Kasumi-1 (cell line): ENCODE data around the gene MKI67.
A peak's percentile ranks its signal among the peaks of the same experiment; 100 is the strongest.
"Not testable (repeated sequence)": the region's sequence is repeated elsewhere in the genome, so short reads cannot be mapped to it uniquely, and the experiment has no call there.

Source experiments
- DNase-seq, 2 experiments: peaks; one replicate each; lab custom pipeline; 2025; lab: John Stamatoyannopoulos, UW

MKI67 gene, protein sequence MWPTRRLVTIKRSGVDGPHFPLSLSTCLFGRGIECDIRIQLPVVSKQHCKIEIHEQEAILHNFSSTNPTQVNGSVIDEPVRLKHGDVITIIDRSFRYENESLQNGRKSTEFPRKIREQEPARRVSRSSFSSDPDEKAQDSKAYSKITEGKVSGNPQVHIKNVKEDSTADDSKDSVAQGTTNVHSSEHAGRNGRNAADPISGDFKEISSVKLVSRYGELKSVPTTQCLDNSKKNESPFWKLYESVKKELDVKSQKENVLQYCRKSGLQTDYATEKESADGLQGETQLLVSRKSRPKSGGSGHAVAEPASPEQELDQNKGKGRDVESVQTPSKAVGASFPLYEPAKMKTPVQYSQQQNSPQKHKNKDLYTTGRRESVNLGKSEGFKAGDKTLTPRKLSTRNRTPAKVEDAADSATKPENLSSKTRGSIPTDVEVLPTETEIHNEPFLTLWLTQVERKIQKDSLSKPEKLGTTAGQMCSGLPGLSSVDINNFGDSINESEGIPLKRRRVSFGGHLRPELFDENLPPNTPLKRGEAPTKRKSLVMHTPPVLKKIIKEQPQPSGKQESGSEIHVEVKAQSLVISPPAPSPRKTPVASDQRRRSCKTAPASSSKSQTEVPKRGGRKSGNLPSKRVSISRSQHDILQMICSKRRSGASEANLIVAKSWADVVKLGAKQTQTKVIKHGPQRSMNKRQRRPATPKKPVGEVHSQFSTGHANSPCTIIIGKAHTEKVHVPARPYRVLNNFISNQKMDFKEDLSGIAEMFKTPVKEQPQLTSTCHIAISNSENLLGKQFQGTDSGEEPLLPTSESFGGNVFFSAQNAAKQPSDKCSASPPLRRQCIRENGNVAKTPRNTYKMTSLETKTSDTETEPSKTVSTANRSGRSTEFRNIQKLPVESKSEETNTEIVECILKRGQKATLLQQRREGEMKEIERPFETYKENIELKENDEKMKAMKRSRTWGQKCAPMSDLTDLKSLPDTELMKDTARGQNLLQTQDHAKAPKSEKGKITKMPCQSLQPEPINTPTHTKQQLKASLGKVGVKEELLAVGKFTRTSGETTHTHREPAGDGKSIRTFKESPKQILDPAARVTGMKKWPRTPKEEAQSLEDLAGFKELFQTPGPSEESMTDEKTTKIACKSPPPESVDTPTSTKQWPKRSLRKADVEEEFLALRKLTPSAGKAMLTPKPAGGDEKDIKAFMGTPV (N-terminal part only)

DNA sequence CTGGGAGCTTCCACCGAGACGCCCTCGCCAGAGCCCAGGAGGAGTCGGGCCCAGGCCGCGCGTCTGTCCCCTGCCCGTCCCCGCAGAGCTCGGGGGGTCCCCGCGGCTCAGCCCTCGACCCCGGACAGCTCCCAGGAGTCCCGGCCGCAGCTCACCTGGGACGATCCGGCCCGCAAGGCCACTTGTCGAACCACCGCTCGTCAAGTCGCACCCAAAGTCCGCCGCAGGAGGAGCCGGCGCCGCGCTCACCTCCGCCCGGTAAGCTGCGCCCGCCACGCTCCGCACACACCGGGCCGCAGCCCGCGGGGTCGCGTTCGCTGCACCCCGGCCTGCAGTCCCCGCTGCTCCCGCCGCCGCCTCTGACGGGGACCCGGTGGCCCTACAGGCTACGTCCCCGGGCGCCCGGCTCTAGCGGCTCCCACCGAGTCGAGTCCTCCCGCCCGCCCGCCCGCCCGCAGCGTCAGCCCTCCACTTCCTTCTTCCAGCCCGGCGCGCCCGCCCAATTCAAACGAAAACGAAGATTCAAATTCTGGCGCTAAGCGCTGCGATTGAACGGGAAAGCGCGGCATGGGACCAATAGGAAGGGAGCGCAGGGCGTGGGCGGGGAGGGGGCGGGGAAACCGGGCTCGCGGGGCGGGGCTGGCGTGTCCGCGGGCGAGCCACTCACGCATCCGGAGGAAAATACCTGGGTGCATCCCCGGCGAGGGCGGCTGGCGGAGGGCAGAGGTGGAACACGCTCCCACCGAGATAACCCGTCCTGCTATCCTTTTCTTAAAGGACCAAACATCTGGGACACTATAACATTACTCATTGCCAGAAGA is at the start of gene MKI67:
Gene MKI67, minus strand, starts transcription at position 480 of the 821 bp plus-strand sequence. CDS start 756 bp downstream, outside the sequence.
- peak; percentile 95 to 98 for DNase-seq

GRCh38 chr10:128174581-128175559 is 48.6 kb upstream of the MKI67 start:
- DNase-seq = no peak

DNA sequence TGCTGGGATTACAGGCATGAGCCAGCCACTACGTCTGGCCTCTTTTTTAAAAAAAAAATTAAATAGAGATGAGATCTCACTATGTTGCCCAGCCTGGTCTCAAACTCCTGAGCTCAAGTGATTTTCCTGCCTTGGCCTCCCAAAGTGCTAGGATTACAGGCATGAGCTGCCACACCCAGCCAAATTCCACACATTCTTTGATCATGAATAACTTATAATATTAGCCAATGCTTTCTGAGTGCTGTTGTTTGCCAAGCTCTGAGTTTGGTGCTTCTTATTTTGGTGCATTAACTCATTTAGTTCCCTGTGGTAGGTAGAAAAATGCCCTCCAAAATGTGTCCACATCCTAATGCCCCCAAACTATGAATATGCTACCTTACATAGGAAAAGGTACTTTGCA is 47.2 kb upstream of the MKI67 start:
- DNase-seq = no peak

GRCh38 chr10:128172756-128173155 is 46.5 kb upstream of the MKI67 start:
- DNase-seq = no peak

- no peak for DNase-seq
Observed at GRCh38 chr10:128169811-128170379, 43.7 kb upstream of the MKI67 start.

DNA sequence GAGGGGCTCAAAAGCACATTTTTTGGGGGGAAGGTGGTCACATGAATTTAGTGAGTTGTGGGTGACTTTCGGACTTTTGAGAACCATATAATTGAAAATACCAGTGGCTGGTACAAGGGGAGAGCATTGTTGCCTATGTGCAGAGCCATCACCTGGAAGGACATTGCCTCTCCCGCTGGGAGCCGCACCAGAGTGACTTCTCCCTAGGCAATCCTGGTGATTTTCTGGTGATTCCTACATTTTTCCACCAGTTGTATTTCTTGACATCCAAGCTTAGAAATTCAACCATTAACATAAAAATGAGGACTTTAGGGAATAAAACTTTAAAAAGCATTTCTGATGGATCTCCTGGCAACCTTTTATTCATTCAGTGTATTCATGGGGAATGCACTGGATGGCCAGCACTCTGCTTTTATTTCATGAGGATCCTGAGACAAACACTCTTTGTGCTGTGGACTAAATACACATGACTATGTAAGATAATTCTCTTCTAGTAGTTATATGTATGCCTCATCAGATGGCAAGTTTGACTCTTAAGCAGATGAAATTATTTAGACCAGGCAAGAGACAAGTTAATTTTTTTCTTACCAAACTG is 41.8 kb upstream of the MKI67 start:
- no peak for DNase-seq

DNA sequence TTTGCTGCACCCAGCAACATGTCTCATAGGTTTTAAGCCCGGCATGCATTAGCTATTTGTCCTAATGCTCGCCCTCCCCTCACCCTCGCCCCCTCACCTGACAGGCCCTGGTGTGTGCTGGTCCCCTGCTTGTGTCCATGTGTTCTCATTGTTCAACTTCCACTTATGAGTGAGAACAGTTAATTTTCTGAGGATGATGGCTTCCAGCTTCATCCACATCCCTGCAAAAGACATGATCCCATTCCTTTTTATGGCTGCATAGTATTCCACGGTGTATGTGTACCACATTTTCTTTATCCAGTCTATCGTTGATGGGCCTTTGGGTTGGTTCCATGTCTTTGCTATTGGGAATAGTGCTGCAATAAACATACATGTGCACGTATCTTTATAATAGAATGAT is 40.9 kb upstream of the MKI67 start:
- not testable (repeated sequence) for DNase-seq

DNA sequence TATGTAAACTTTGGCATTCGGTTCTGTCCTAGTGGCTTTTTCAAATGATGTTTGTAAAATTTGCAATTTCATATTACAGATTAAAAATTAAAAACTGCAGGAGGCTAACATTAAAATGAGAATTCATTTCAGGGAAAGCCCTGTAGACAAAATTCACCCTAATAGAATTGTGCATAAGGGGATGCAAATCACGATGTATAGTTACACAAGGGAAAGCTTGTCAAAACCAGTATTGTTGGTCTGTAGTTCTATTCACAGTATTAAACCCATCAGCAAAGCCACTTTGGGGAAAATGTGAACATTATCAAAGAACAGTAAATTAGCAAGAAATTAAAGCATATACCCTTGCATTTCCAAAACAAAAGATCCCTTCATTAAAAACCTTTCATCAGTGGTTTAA is 39.9 kb upstream of the MKI67 start:
- DNase-seq = no peak

- DNase-seq = no peak
Observed at GRCh38 chr10:128165536-128165935, 39.3 kb upstream of the MKI67 start.

DNA sequence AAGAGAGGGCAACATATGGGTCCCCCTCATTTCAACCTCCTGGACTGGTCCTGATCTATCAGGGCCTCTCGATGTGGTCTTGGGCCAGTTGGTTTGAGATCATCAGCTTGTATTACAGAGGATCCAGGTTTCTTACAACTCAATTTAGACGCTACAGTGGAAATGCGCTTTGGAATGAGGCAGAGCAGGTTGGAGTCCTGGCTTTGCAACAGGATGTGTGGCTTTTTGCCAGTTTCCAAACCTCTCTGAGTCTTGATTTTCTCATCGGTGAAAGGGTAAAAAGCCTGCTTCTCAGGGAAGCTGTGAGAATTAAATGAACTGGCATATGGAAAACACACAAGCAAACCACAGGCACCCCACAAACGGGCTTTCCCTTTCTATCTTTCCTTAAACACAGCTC is 37.5 kb upstream of the MKI67 start:
- DNase-seq = no peak

DNA sequence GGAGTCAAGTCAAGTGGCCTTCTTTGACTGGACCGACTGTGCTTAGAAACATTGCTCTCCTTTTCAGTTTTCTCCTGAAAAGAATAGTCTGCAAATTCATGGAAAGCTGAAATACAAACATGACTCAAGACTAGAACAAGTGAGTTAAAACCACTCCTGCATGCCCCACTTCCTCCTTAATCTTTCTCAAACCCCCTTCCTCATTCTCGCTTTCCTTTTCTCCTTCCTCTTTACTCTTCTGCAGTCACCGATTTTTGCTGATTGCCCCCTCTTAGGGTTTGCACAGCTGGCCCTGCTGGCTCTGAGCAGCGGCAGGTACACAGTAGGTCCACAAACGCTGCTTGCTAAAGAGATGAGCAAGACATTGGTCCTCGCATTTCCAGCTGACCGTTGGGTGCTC is 34.8 kb upstream of the MKI67 start:
- peak; percentile 61 to 66 for DNase-seq

DNA sequence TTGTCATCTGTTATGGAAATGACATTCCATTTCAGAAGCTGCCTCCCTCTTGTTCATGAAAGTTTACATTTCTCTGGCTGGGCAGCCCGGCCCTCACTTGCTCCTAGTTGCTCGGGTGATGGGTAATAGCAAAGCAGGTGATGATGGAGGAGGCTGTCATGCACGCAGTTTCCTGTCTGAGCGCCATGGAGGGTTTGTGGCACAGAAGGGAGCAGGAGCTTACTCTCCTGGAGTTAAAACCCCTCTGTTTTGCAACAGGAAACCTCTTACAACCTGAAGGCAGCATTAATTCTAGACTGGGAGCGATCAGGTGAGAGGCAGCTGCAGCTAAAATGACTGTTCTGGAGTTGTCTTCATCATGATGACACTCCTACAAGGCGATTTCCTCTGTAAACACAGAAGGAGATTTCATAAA is 34.1 kb upstream of the MKI67 start:
- no peak for DNase-seq

DNA sequence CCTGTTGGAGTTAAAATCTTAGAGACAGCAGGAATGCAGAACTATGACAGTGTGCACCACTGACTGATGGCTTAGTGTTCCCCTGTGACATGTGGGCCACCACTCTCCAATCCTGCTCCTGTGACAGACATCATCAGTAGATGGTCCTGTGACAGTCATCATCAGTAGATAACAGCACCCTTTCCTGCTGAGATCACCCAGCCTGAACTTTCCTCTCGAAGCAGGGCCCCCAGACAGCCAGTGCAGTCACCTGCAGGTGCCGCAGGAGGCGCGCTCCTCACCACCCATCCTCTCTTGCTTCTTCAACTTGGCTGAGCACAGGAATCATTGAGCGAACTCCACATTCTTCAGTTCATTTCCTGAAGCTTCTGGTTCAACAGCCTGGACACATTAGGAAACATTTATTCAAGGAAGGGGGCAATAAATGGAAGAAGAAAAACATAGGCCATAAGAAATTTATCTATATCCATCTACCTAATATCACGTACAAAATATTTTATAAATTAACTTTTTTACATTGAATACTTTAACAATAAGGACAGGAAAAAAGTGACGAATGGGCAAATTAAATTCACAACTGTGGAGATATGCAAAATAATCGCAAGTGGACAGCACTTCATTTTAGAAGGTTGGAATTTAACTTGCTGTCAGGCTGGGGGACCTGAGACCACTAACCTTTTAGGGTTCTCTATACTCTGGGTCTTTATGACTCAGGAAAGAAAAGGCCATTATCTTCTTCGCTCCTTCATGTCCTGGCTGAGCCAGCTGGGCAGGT is 32.0 kb upstream of the MKI67 start:
- DNase-seq = no peak

- no peak for DNase-seq
Observed at GRCh38 chr10:128156999-128157755, 31.0 kb upstream of the MKI67 start.

DNA sequence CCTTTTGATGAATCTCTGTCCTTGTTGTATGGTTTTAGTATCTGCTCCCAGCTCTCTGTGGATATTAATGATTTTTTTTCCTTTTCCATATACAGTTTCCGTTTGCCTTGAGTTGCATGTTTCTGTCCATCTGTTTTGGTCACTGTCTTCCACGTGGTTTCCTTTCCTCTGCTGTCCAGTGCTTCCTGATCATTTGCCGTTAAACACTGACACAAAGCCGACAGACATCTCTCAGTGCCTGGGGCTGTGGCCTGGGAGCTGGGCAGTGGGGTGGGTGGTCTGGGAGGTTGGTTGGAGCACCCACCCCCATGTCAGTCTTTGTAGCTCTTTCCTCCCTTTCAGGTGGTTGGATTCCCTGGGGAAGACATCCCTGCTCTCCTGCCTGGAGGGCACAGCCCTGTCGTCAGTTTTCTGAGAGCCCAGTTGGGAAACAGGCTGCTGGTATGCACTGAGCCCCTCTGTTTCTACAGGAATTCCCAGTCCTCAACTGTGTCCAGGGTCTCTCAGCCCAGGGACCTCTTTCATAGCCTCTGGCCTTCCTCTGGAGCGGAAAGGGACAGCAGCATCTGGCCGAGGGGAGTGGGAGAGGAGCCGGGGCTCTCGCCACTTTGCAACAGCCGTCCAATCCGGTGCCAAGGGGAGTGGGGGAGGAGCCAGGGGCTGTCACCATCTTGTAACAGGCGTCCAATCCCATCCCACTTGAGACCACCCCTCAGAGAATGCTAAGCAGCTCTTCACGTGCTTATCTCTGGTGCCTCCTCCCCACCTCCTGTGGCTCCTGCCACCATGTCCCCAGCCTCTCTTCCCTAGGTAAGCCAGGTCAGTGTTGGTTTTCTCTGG is 26.7 kb upstream of the MKI67 start:
- DNase-seq = no peak

- DNase-seq = no peak
Observed at GRCh38 chr10:128151031-128151430, 24.8 kb upstream of the MKI67 start.

- DNase-seq = no peak
Observed at GRCh38 chr10:128150561-128150960, 24.3 kb upstream of the MKI67 start.
